HepG2 (cell line): Measurements from ENCODE around the gene TIAM1. TPM values are rescaled to one million over a fixed set of nuclear protein-coding genes. Genes with fewer than 3 reads are reported as not detected.

Experiments
- ATAC-seq: fragments of 200-7000 bp; cut with Tn5 transposase; 3 replicates; pipeline ENCODE4 v1.9.1; 2020; ENCODE audit warnings: mild to moderate bottlenecking, moderate library complexity
- BruUV-seq: library from RNA; stranded (reverse); fragments of 400-500 nt; replicated peaks from 2 replicates; lab custom pipeline; 2021; lab: Mats Ljungman, UMichigan
- CTCF ChIA-PET: fragments of 300-600 bp; formaldehyde crosslinking; extraction: SDS; loops from one replicate; lab custom pipeline; 2021; ENCODE audit warnings: low total read pairs, inconsistent platforms, low intra/inter-chr PET ratio; lab: Yijun Ruan, JAX
- POLR2A ChIA-PET: fragments of 350-600 bp; sonication (Branson Sonifier 250); formaldehyde crosslinking; loops from one replicate; lab custom pipeline; 2020; ENCODE audit warnings: antibody characterized with exemption, inconsistent platforms; lab: Yijun Ruan, JAX
- DNase-seq: peaks from one replicate; pipeline ENCODE4 v3.0.0-alpha.2; 2015; ENCODE audit warnings: low spot score
- FAIRE-seq: peaks from 3 replicates; lab custom pipeline; 2011; peaks lifted over from hg19 to GRCh38; lab: Jason Lieb, UNC
- H2AFZ ChIP-seq: one replicate; pipeline ENCODE4 v1.6.1; 2011; ENCODE audit warnings: low read length, inconsistent platforms
- H3K27ac ChIP-seq: fragments of 300-600 bp; 3 replicates; pipeline ENCODE4 v1.8.0; 2011; ENCODE audit warnings: mixed run types, mild to moderate bottlenecking, mixed read lengths, low read length, inconsistent platforms; ENCODE audit not compliant: insufficient read depth; ENCODE audit errors: extremely low read length
- H3K27me3 ChIP-seq, 2 experiments: fragments of 200-600 bp in 1 of 2; 2 replicates in 1 of 2; 3 replicates in 1 of 2; pipeline versions ENCODE4 v1.6.0 to v1.8.0; 2011; ENCODE audit warnings: low read length in 2 of 2, mild to moderate bottlenecking in 2 of 2, moderate library complexity in 2 of 2, inconsistent platforms in 1 of 2; ENCODE audit not compliant: insufficient read depth in 2 of 2, control insufficient read depth in 1 of 2
- H3K36me3 ChIP-seq, 2 experiments: fragments of 200-600 bp in 1 of 2; replicated peaks in 1 of 2; 2 replicates in 1 of 2; 3 replicates in 1 of 2; pipeline versions ENCODE4 v1.5.1 to v1.8.0; 2011; ENCODE audit warnings: low read length in 2 of 2, inconsistent platforms in 1 of 2; ENCODE audit not compliant: insufficient read depth in 2 of 2, control insufficient read depth in 1 of 2
- H3K4me1 ChIP-seq: 2 replicates; pipeline ENCODE4 v1.5.1; 2012; ENCODE audit warnings: low read length, inconsistent platforms; ENCODE audit not compliant: insufficient read depth
- H3K4me2 ChIP-seq: 2 replicates; pipeline ENCODE4 v1.6.0; 2011; ENCODE audit warnings: low read depth, low read length, inconsistent platforms
- H3K4me3 ChIP-seq, 3 experiments: fragments of 200-600 bp in 1 of 3; sonication (generic), shearing (Covaris generic) in 1 of 3; replicated peaks in 1 of 3; 2 replicates each; pipeline ENCODE4 v1.5.1; 2011 to 2016; ENCODE audit warnings: low read length in 3 of 3, inconsistent platforms in 2 of 3, low read depth in 2 of 3, mild to moderate bottlenecking in 2 of 3, control low read depth in 1 of 3, mixed read lengths in 1 of 3; ENCODE audit not compliant: insufficient read depth in 1 of 3
- H3K79me2 ChIP-seq: one replicate; pipeline ENCODE4 v1.6.1; 2011; ENCODE audit warnings: low read length, inconsistent platforms; ENCODE audit not compliant: insufficient read depth
- H3K9ac ChIP-seq: 2 replicates; pipeline ENCODE4 v1.6.0; 2011; ENCODE audit warnings: mild to moderate bottlenecking, low read depth, low read length, inconsistent platforms; ENCODE audit not compliant: insufficient read depth
- H3K9me3 ChIP-seq: 2 replicates; pipeline ENCODE4 v1.5.1; 2012; ENCODE audit warnings: mild to moderate bottlenecking, low read length
- H4K20me1 ChIP-seq: 2 replicates; pipeline ENCODE4 v1.6.0; 2011; ENCODE audit warnings: inconsistent platforms, mild to moderate bottlenecking, low read length, moderate library complexity; ENCODE audit not compliant: insufficient read depth
- FOXP4 ChIP-seq: sonication (generic); formaldehyde crosslinking; IDR thresholded peaks from 2 replicates; pipeline ENCODE4 v1.4.0; 2020; ENCODE audit warnings: missing genetic modification reagents
- GABPA ChIP-seq, 2 experiments: IDR thresholded peaks; 2 replicates each; pipeline ENCODE4 v1.6.1; 2011 to 2016; ENCODE audit warnings: low read depth in 2 of 2, low read length in 1 of 2, missing biosample characterization in 1 of 2, missing genetic modification characterization in 1 of 2
- GPN1 ChIP-seq: sonication (generic); formaldehyde crosslinking; IDR thresholded peaks from 2 replicates; pipeline ENCODE4 v1.5.1; 2020; ENCODE audit warnings: missing genetic modification reagents, borderline replicate concordance
- SNAI1 ChIP-seq: sonication (generic); formaldehyde crosslinking; IDR thresholded peaks from 2 replicates; pipeline ENCODE4 v1.5.0; 2020; ENCODE audit warnings: mild to moderate bottlenecking, missing genetic modification reagents, borderline replicate concordance
- ZNF549 ChIP-seq: sonication (generic); formaldehyde crosslinking; IDR thresholded peaks from 2 replicates; pipeline ENCODE4 v1.5.0; 2020; ENCODE audit warnings: missing genetic modification reagents
- ZNF672 ChIP-seq: sonication (generic); formaldehyde crosslinking; IDR thresholded peaks from 2 replicates; pipeline ENCODE4 v1.8.1; 2022; ENCODE audit warnings: missing genetic modification reagents
- ZNF724P ChIP-seq: sonication (generic); formaldehyde crosslinking; IDR thresholded peaks from 2 replicates; pipeline ENCODE4 v1.8.0; 2022; ENCODE audit warnings: missing genetic modification reagents, borderline replicate concordance
- WGBS: methylation state at CpG from one replicate; pipeline ENCODE4 v1.1.6; 2017; ENCODE audit warnings: low lambda C conversion rate; 5-methylcytosine and 5-hydroxymethylcytosine counted together
- in situ Hi-C: cut with HindIII; loops from 2 replicates; pipeline ENCODE4 v1.10.0; 2017; ENCODE audit warnings: low pct_unique_long_range_greater_than_20kb; ENCODE audit not compliant: extremely low pct_ligation_motif_present
- intact Hi-C: fragments of 100-400 bp; cut with micrococcal nuclease; formaldehyde crosslinking; loops from one replicate; pipeline ENCODE4 v1.10.0; 2022; ENCODE audit not compliant: unreplicated experiment
- polyA plus RNA-seq, 8 experiments: library from polyadenylated mRNA; depleted of rRNA in 3 of 8; stranded (reverse) in 7 of 8; unstranded in 1 of 8; fragments of >200 nt; fragmentation: Illumina TruSeq in 4 of 8; extraction: Trizol in 4 of 8; gene quantifications; 2 replicates each; pipeline versions ENCODE4 v1.2.1 to v1.2.3, GENCODE V29; 2011 to 2016; ENCODE audit warnings: low read depth in 4 of 8, missing spikeins in 1 of 8, mixed read lengths in 1 of 8; ENCODE audit not compliant: insufficient read depth in 1 of 8
- total RNA-seq, 5 experiments: library from RNA; depleted of rRNA; stranded (reverse); fragments of >200 nt; fragmentation: Illumina TruSeq; extraction: Trizol; gene quantifications; 2 replicates each; pipeline ENCODE4 v1.2.3, GENCODE V29; 2016; ENCODE audit warnings: low read depth in 1 of 5
- TF ChIP-seq, protein P1 (sequence below): sonication (generic); formaldehyde crosslinking; IDR thresholded peaks from 2 replicates; pipeline ENCODE4 v1.8.0; 2022; ENCODE audit warnings: low read depth, missing genetic modification reagents

The TIAM1 gene
- total and polyA plus RNA-seq, 2 of the 13 experiments (the other 11 are each of a cell fraction or from before 2014, with no cell fraction given): 0.13 to 0.24 TPM

GRCh38 chr21:31205412-31205811 is 138.6 kb downstream of the TIAM1 start:
- in situ Hi-C loops (loop anchor here (10.0 kb wide), 1 partner anchor 379 kb away; no protein-coding TSS in a partner anchor), intact Hi-C loops (no loop called here)
- Histone ChIP-seq H4K20me1 (no peaks in the 10 kb centered on the region), H3K9ac (no peak overlapping the region), H3K9me3 (no peaks in the 10 kb centered on the region), H3K4me3 (no peak overlapping the region), H3K36me3 (no peaks in the 10 kb centered on the region), H3K4me1 (no peaks in the 10 kb centered on the region), H3K27me3 (no peaks in the 10 kb centered on the region), H3K4me2 (no peak overlapping the region), H2AFZ (no peak overlapping the region), H3K27ac (no peak overlapping the region), H3K79me2 (no peaks in the 10 kb centered on the region)
- FAIRE-seq: no peak
- CTCF ChIA-PET: no interaction called here
- WGBS: 64% methylated on average over 1 of the region's 1 CpG
- DNase-seq: no peak
- no peak for TF ChIP-seq ZNF672
- TF ChIP-seq, protein P1, sequence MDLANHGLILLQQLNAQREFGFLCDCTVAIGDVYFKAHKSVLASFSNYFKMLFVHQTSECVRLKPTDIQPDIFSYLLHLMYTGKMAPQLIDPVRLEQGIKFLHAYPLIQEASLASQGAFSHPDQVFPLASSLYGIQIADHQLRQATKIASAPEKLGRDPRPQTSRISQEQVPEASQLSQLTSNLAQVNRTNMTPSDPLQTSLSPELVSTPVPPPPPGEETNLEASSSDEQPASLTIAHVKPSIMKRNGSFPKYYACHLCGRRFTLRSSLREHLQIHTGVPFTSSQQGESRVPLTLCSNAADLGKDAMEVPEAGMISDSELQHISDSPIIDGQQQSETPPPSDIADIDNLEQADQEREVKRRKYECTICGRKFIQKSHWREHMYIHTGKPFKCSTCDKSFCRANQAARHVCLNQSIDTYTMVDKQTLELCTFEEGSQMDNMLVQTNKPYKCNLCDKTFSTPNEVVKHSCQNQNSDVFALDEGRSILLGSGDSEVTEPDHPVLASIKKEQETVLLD (CRISPR knock-in tag): no peak
- TF ChIP-seq FOXP4 (CRISPR knock-in tag): no peak
- no peak for TF ChIP-seq ZNF724P
- no peak for TF ChIP-seq ZNF549
- TF ChIP-seq GABPA (IDR thresholded peaks at IDR 0.05; ENCODE audit: low read depth, low read length): no peak
- TF ChIP-seq GABPA (CRISPR knock-in tag; IDR thresholded peaks at IDR 0.05; ENCODE audit: low read depth): no peak
- TF ChIP-seq SNAI1: no peak
- TF ChIP-seq GPN1 (CRISPR knock-in tag): no peak
- ATAC-seq: no peak
- no TSS peak for BruUV-seq
- POLR2A ChIA-PET: no interaction called here
